Upper lobe of left lung (tissue), 4 donors: ENCODE measurements around the gene KRT3.

Experiments
- CTCF ChIP-seq, 6 experiments: fragments of 450-650 bp in 4 of 6; fragments of 200-600 bp in 2 of 6; sonication (generic) in 2 of 6; IDR thresholded peaks; one replicate each; pipeline ENCODE4 v1.5.1; 2016 to 2019; ENCODE audit warnings: antibody characterized with exemption in 6 of 6
- EP300 ChIP-seq, 4 donors: sonication (generic); formaldehyde crosslinking; IDR thresholded peaks; one replicate each; pipeline ENCODE4 v1.5.1; 2017; ENCODE audit warnings: antibody characterized with exemption in 4 of 4, control low read depth in 2 of 4
- POLR2A ChIP-seq, 4 donors: fragments of 450-650 bp; IDR thresholded peaks; one replicate each; pipeline ENCODE4 v1.5.1; 2016 to 2017; ENCODE audit warnings: antibody characterized with exemption in 4 of 4, mild to moderate bottlenecking in 2 of 4
- POLR2AphosphoS5 ChIP-seq, 2 donors: sonication (generic); formaldehyde crosslinking; IDR thresholded peaks; one replicate each; pipeline ENCODE4 v1.5.1; 2017; ENCODE audit warnings: antibody characterized with exemption in 2 of 2

GRCh38 chr12:52745554-52745953, 50.4 kb downstream of the KRT3 start:
- no peak for TF ChIP-seq CTCF (IDR thresholded peaks at IDR 0.05)
- TF ChIP-seq POLR2A (IDR thresholded peaks at IDR 0.05), result no peak
- TF ChIP-seq POLR2AphosphoS5 (IDR thresholded peaks at IDR 0.05), result no peak
- no peak for TF ChIP-seq EP300 (IDR thresholded peaks at IDR 0.05)
